HCT116 (cell line): Measurements from ENCODE around the gene MAPK4. TPM values are rescaled to one million over a fixed set of nuclear protein-coding genes. Genes with fewer than 3 reads are reported as not detected.

Experiments
- ATAC-seq: fragments of 200-7000 bp; cut with Tn5 transposase; 2 replicates; pipeline ENCODE4 v1.9.1; 2020; ENCODE audit warnings: mild to moderate bottlenecking, moderate library complexity
- BruUV-seq: library from RNA; stranded (reverse); fragments of 400-500 nt; replicated peaks from 2 replicates; lab custom pipeline; 2021; lab: Mats Ljungman, UMichigan
- CTCF ChIA-PET: fragments of 300-600 bp; sonication (Branson Sonifier 250); formaldehyde crosslinking; loops from one replicate; lab custom pipeline; 2021; ENCODE audit warnings: antibody characterized with exemption; lab: Charles Lee
- POLR2A ChIA-PET: fragments of 300-600, 350-600 bp; sonication (Branson Sonifier 250); formaldehyde crosslinking; loops from one replicate; lab custom pipeline; 2021; ENCODE audit warnings: antibody characterized with exemption; lab: Charles Lee
- RAD21 ChIA-PET, 2 experiments: fragments of 300-600 bp; sonication (Branson Sonifier 250); formaldehyde crosslinking; loops; one replicate each; lab custom pipeline; 2023; ENCODE audit warnings: low total read pairs in 2 of 2; ENCODE audit not compliant: uncharacterized antibody in 2 of 2, unreplicated experiment in 2 of 2, low non-redundant PET in 1 of 2; lab: Charles Lee
- DNase-seq: peaks from one replicate; pipeline ENCODE4 v3.0.0-alpha.2; 2010; ENCODE audit warnings: low read depth, low spot score
- H2AFZ ChIP-seq: fragments of 200-600 bp; shearing (Covaris generic), sonication (generic); 2 replicates; pipeline ENCODE4 v1.6.1; 2017; ENCODE audit warnings: low read depth, mixed run types, mixed read lengths, antibody characterized with exemption, low read length; ENCODE audit not compliant: poor library complexity, severe bottlenecking
- H3K27ac ChIP-seq: 2 replicates; pipeline ENCODE4 v1.5.1; 2012; ENCODE audit warnings: low read depth, low read length
- H3K27me3 ChIP-seq: fragments of 200-600 bp; sonication (generic); 2 replicates; pipeline ENCODE4 v1.6.1; 2016; ENCODE audit warnings: mixed run types, low read length, mixed read lengths; ENCODE audit not compliant: insufficient read depth
- H3K36me3 ChIP-seq, 2 experiments: fragments of 200-500 bp in 1 of 2; fragments of 200-600 bp in 1 of 2; sonication (Bioruptor generic) in 1 of 2; sonication (generic) in 1 of 2; 2 replicates each; pipeline versions ENCODE4 v1.5.1 to v1.6.1; 2014 to 2016; ENCODE audit warnings: low read length in 2 of 2, inconsistent platforms in 1 of 2, mixed read lengths in 1 of 2, mixed run types in 1 of 2; ENCODE audit not compliant: insufficient read depth in 2 of 2, control insufficient read depth in 1 of 2
- H3K4me1 ChIP-seq, 2 experiments: fragments of 200-600 bp in 1 of 2; sonication (generic) in 1 of 2; 2 replicates each; pipeline versions ENCODE4 v1.5.1 to v1.6.1; 2012 to 2017; ENCODE audit warnings: low read length in 2 of 2, inconsistent platforms in 1 of 2, mild to moderate bottlenecking in 1 of 2, mixed read lengths in 1 of 2, mixed run types in 1 of 2, moderate library complexity in 1 of 2; ENCODE audit not compliant: insufficient read depth in 2 of 2, control insufficient read depth in 1 of 2
- H3K4me2 ChIP-seq: fragments of 200-600 bp; sonication (generic); 2 replicates; pipeline ENCODE4 v1.6.1; 2017; ENCODE audit warnings: mixed run types, low read length, mixed read lengths
- H3K4me3 ChIP-seq, 2 experiments: fragments of 200-600 bp in 1 of 2; sonication (generic) in 1 of 2; replicated peaks in 1 of 2; 2 replicates each; pipeline ENCODE4 v1.5.1; 2011 to 2016; ENCODE audit warnings: low read length in 2 of 2, control low read depth in 1 of 2, low read depth in 1 of 2, mild to moderate bottlenecking in 1 of 2, mixed read lengths in 1 of 2, mixed run types in 1 of 2
- H3K79me2 ChIP-seq: fragments of 200-600 bp; sonication (generic); 2 replicates; pipeline ENCODE4 v1.6.1; 2017; ENCODE audit warnings: mild to moderate bottlenecking, mixed run types, low read length, moderate library complexity, mixed read lengths; ENCODE audit not compliant: insufficient read depth
- H3K9ac ChIP-seq: fragments of 200-600 bp; sonication (generic); 2 replicates; pipeline ENCODE4 v1.6.1; 2016; ENCODE audit warnings: low read length, mixed read lengths
- H3K9me2 ChIP-seq: fragments of 200-600 bp; sonication (generic), shearing (Covaris generic); 2 replicates; pipeline ENCODE4 v1.6.1; 2017; ENCODE audit warnings: mixed run types, mild to moderate bottlenecking, moderate library complexity; ENCODE audit not compliant: insufficient read depth
- H3K9me3 ChIP-seq, 2 experiments: fragments of 200-500 bp in 1 of 2; fragments of 200-600 bp in 1 of 2; sonication (Bioruptor generic) in 1 of 2; sonication (generic) in 1 of 2; 2 replicates each; pipeline ENCODE4 v1.6.1; 2014 to 2017; ENCODE audit warnings: low read length in 2 of 2, mixed read lengths in 2 of 2, inconsistent platforms in 1 of 2, low read depth in 1 of 2, mild to moderate bottlenecking in 1 of 2, mixed run types in 1 of 2, moderate library complexity in 1 of 2; ENCODE audit not compliant: control insufficient read depth in 1 of 2, insufficient read depth in 1 of 2
- H4K20me1 ChIP-seq: fragments of 200-600 bp; sonication (generic), shearing (Covaris generic); 2 replicates; pipeline ENCODE4 v1.6.1; 2017; ENCODE audit warnings: mixed run types, mild to moderate bottlenecking, moderate library complexity; ENCODE audit not compliant: insufficient read depth
- ATF3 ChIP-seq: IDR thresholded peaks from 2 replicates; pipeline ENCODE4 v1.6.1; 2012
- CBX3 ChIP-seq: IDR thresholded peaks from 2 replicates; pipeline ENCODE4 v1.6.1; 2012; ENCODE audit warnings: low read depth
- ELF1 ChIP-seq: IDR thresholded peaks from 2 replicates; pipeline ENCODE4 v1.6.1; 2012; ENCODE audit warnings: low read depth, borderline replicate concordance
- FOSL1 ChIP-seq: IDR thresholded peaks from 2 replicates; pipeline ENCODE4 v1.6.1; 2012; ENCODE audit warnings: low read depth
- POLR2A ChIP-seq: IDR thresholded peaks from 2 replicates; pipeline ENCODE4 v1.7.0; 2011; ENCODE audit warnings: borderline replicate concordance; ENCODE audit not compliant: insufficient read depth, insufficient read length; ENCODE audit errors: extremely low read depth
- SP1 ChIP-seq: IDR thresholded peaks from 2 replicates; pipeline ENCODE4 v1.6.1; 2012; ENCODE audit warnings: low read depth
- TCF7L2 ChIP-seq: IDR thresholded peaks from 2 replicates; pipeline ENCODE4 v1.7.0; 2011; ENCODE audit warnings: borderline replicate concordance, inconsistent platforms; ENCODE audit not compliant: insufficient read depth, insufficient read length; ENCODE audit errors: extremely low read depth
- YY1 ChIP-seq: IDR thresholded peaks from 2 replicates; pipeline ENCODE4 v1.6.1; 2011; ENCODE audit warnings: low read length, low read depth, moderate library complexity, mild to moderate bottlenecking; ENCODE audit not compliant: insufficient replicate concordance; ENCODE audit errors: extremely low read depth
- ZNF274 ChIP-seq: fragments of 200-500 bp; sonication (Bioruptor generic); IDR thresholded peaks from 2 replicates; pipeline ENCODE4 v1.6.1; 2014; ENCODE audit warnings: mild to moderate bottlenecking, low read depth, low read length, inconsistent platforms
- intact Hi-C: fragments of 100-400 bp; cut with micrococcal nuclease; formaldehyde crosslinking; loops from 2 replicates; pipeline ENCODE4 v1.10.0; 2022
- total RNA-seq: library from RNA; stranded (reverse); gene quantifications from one replicate; pipeline ENCODE4 v1.2.1, GENCODE V29; 2021; ENCODE audit not compliant: unreplicated experiment

Gene MAPK4
- total RNA-seq, 1 experiment from 2014 or later = 0.89 TPM

- Histone ChIP-seq H3K9me2 (no peaks in the 10 kb centered on the region), H3K36me3 (no peaks in the 10 kb centered on the region), H4K20me1 (no peaks in the 10 kb centered on the region), H3K4me1 (no peaks in the 10 kb centered on the region), H3K27ac (no peak overlapping the region), H3K9ac (no peak overlapping the region), H3K4me3 (no peak overlapping the region), H3K79me2 (no peaks in the 10 kb centered on the region), H2AFZ (no peak overlapping the region)
- CTCF ChIA-PET = no interaction called here
- ATAC-seq (no peak), DNase-seq (no peak)
- intact Hi-C loops = no loop called here
- RAD21 ChIA-PET = no interaction called here
- TF ChIP-seq FOSL1 (no peak), YY1 (no peak), SP1 (no peak), CBX3 (no peak), TCF7L2 (no peak), ELF1 (no peak), ZNF274 (no peak), POLR2A (no peak), ATF3 (no peak)
- TF ChIP-seq, all 23 proteins: peak for 0
- POLR2A ChIA-PET = no interaction called here
- Histone ChIP-seq H3K9me3 (no peaks in the 10 kb centered on the region), H3K27me3 (no peaks in the 10 kb centered on the region), H3K4me2 (no peak overlapping the region)
- no TSS peak for BruUV-seq
Observed at GRCh38 chr18:50729986-50730385, 170.1 kb downstream of the MAPK4 start.

GRCh38 chr18:50734342-50734741 is 174.5 kb downstream of the MAPK4 start:
- no peak for ATAC-seq

More at GRCh38 chr18:50734342-50734741, 174.5 kb downstream of the MAPK4 start:
- Histone ChIP-seq H3K9me2 (no peaks in the 10 kb centered on the region), H3K9ac (no peak overlapping the region), H3K79me2 (no peaks in the 10 kb centered on the region), H3K4me1 (no peaks in the 10 kb centered on the region), H3K9me3 (no peaks in the 10 kb centered on the region), H3K36me3 (no peaks in the 10 kb centered on the region), H3K4me2 (no peak overlapping the region), H3K4me3 (no peak overlapping the region), H3K27me3 (no peaks in the 10 kb centered on the region), H2AFZ (no peak overlapping the region), H3K27ac (no peak overlapping the region), H4K20me1 (no peaks in the 10 kb centered on the region)
- CTCF ChIA-PET = no interaction called here
- RAD21 ChIA-PET = no interaction called here
- BruUV-seq = no TSS peak
- intact Hi-C loops = no loop called here
- DNase-seq = no peak
- TF ChIP-seq CBX3 (no peak), TCF7L2 (no peak), ELF1 (no peak)
- POLR2A ChIA-PET = no interaction called here
